Measurements from ENCODE around the gene NCOR2.

Gene NCOR2

GRCh38 chr12:124560146-124560890 is 7.1 kb downstream of the NCOR2 start:
- DNase-seq (ENCODE audit: low read depth in 2 of 2): no peak

- no peak for DNase-seq (ENCODE audit: low read depth in 2 of 2)
Observed at GRCh38 chr12:124559182-124560017, 8.0 kb downstream of the NCOR2 start.

- no peak for DNase-seq (ENCODE audit: low read depth in 2 of 2)
Observed at GRCh38 chr12:124558313-124558712, 9.1 kb downstream of the NCOR2 start.

- no peak for DNase-seq (ENCODE audit: low read depth in 2 of 2)
Observed at GRCh38 chr12:124557518-124558223, 9.7 kb downstream of the NCOR2 start.

GRCh38 chr12:124556896-124557501 is 10.4 kb downstream of the NCOR2 start:
- no peak for DNase-seq (ENCODE audit: low read depth in 2 of 2)

- no peak for DNase-seq (ENCODE audit: low read depth in 2 of 2)
Observed at GRCh38 chr12:124556074-124556466, 11.3 kb downstream of the NCOR2 start.

GRCh38 chr12:124555168-124556073 is 12.0 kb downstream of the NCOR2 start:
- DNase-seq (ENCODE audit: low read depth in 2 of 2): no peak

GRCh38 chr12:124554429-124555029 is 12.9 kb downstream of the NCOR2 start:
- DNase-seq (ENCODE audit: low read depth in 2 of 2): no peak

GRCh38 chr12:124553862-124554428 is 13.5 kb downstream of the NCOR2 start:
- DNase-seq (ENCODE audit: low read depth in 2 of 2): no peak

GRCh38 chr12:124551268-124552144 is 15.9 kb downstream of the NCOR2 start:
- no peak for DNase-seq (ENCODE audit: low read depth in 2 of 2)

- no peak for DNase-seq (ENCODE audit: low read depth in 2 of 2)
Observed at GRCh38 chr12:124550123-124551089, 17.0 kb downstream of the NCOR2 start.

- no peak for DNase-seq (ENCODE audit: low read depth in 2 of 2)
Observed at GRCh38 chr12:124549629-124550028, 17.8 kb downstream of the NCOR2 start.

GRCh38 chr12:124548854-124549378 is 18.5 kb downstream of the NCOR2 start:
- DNase-seq (ENCODE audit: low read depth in 2 of 2): no peak

GRCh38 chr12:124547626-124548025 is 19.8 kb downstream of the NCOR2 start:
- no peak for DNase-seq (ENCODE audit: low read depth in 2 of 2)

GRCh38 chr12:124545508-124546418 is 21.6 kb downstream of the NCOR2 start:
- no peak for DNase-seq (ENCODE audit: low read depth in 2 of 2)

- DNase-seq (ENCODE audit: low read depth in 2 of 2): no peak
Observed at GRCh38 chr12:124544983-124545382, 22.4 kb downstream of the NCOR2 start.
